SU-DHL-6 (cell line): ENCODE measurements around the gene NKX6-2.

Experiments
- H2AFZ ChIP-seq: fragments of 200-600 bp; sonication (generic); 2 replicates; pipeline ENCODE4 v1.6.1; 2014; ENCODE audit warnings: low read depth, mild to moderate bottlenecking, moderate library complexity, mixed read lengths, antibody characterized with exemption, low read length; ENCODE audit not compliant: severe bottlenecking
- H3F3A ChIP-seq: fragments of 200-600 bp; shearing (Covaris generic); 2 replicates; pipeline ENCODE4 v1.6.0; 2016; ENCODE audit warnings: antibody characterized with exemption, mild to moderate bottlenecking; ENCODE audit not compliant: insufficient read depth
- H3K27ac ChIP-seq: fragments of 200-600 bp; sonication (generic); 2 replicates; pipeline ENCODE4 v1.5.1; 2016; ENCODE audit warnings: low read depth, mild to moderate bottlenecking, low read length, moderate library complexity, mixed read lengths
- H3K27me3 ChIP-seq: fragments of 200-600 bp; sonication (generic), shearing (Covaris generic); 2 replicates; pipeline ENCODE4 v1.6.0; 2014; ENCODE audit warnings: mild to moderate bottlenecking, low read length
- H3K36me3 ChIP-seq: fragments of 200-600 bp; sonication (generic); 2 replicates; pipeline ENCODE4 v1.6.1; 2014; ENCODE audit warnings: mild to moderate bottlenecking, low read length, mixed read lengths
- H3K4me2 ChIP-seq: fragments of 300-600, 200-600 bp; shearing (Covaris generic), sonication (generic); 2 replicates; pipeline ENCODE4 v1.6.0; 2014; ENCODE audit warnings: low read length, low read depth, mild to moderate bottlenecking; ENCODE audit not compliant: poor library complexity, severe bottlenecking
- H3K4me3 ChIP-seq: fragments of 200-600 bp; sonication (generic); 2 replicates; pipeline ENCODE4 v1.5.1; 2014; ENCODE audit warnings: antibody characterized with exemption, low read length, mild to moderate bottlenecking, mixed read lengths; ENCODE audit not compliant: insufficient read depth, poor library complexity, severe bottlenecking
- H3K79me2 ChIP-seq: fragments of 200-600 bp; sonication (generic); 2 replicates; pipeline ENCODE4 v1.6.1; 2014; ENCODE audit warnings: mild to moderate bottlenecking, low read length, moderate library complexity; ENCODE audit not compliant: insufficient read depth
- H3K9ac ChIP-seq: fragments of 200-600 bp; sonication (generic); 2 replicates; pipeline ENCODE4 v1.7.0; 2014; ENCODE audit warnings: mild to moderate bottlenecking, low read length
- H3K9me2 ChIP-seq: fragments of 200-600 bp; sonication (generic); replicated peaks from 2 replicates; pipeline ENCODE4 v1.6.1; 2014; ENCODE audit warnings: low read length; ENCODE audit not compliant: insufficient read depth
- H3K9me3 ChIP-seq: fragments of 200-600 bp; sonication (generic); 2 replicates; pipeline ENCODE4 v1.6.1; 2014; ENCODE audit warnings: low read length, mixed read lengths; ENCODE audit not compliant: insufficient read depth
- H4K20me1 ChIP-seq: fragments of 200-600 bp; sonication (generic); 2 replicates; pipeline ENCODE4 v1.6.1; 2014; ENCODE audit warnings: low read depth, mild to moderate bottlenecking, antibody characterized with exemption, low read length, moderate library complexity, mixed read lengths
- CTCF ChIP-seq: fragments of 200-600 bp; sonication (generic); IDR thresholded peaks from one replicate; pipeline ENCODE4 v1.5.1; 2017; ENCODE audit warnings: antibody characterized with exemption, mild to moderate bottlenecking, low read length, moderate library complexity; ENCODE audit not compliant: insufficient read depth, poor library complexity, severe bottlenecking
- EZH2phosphoT487 ChIP-seq: fragments of 200-600 bp; sonication (generic), shearing (Covaris generic); conservative IDR thresholded peaks from 2 replicates; pipeline ENCODE4 v1.6.1; 2018; ENCODE audit warnings: mild to moderate bottlenecking, antibody characterized with exemption, low read length, moderate library complexity, mixed read lengths

NKX6-2 gene

GRCh38 chr10:132788831-132789219 is 2.9 kb upstream of the NKX6-2 start:
- TF ChIP-seq EZH2phosphoT487 (no peak), CTCF (no peak)
- no peaks in the 10 kb centered on the region for H3F3A ChIP-seq
- no peak overlapping the region for H3K27ac ChIP-seq
- no peaks in the 10 kb centered on the region for H3K79me2 ChIP-seq
- no peaks in the 10 kb centered on the region for H3K36me3 ChIP-seq
- H2AFZ ChIP-seq, result no peak overlapping the region
- H3K9ac ChIP-seq, result no peak overlapping the region
- H3K4me3 ChIP-seq, result no peak overlapping the region
- H3K4me2 ChIP-seq, result no peak overlapping the region
- H4K20me1 ChIP-seq, result no peaks in the 10 kb centered on the region
- H3K9me3 ChIP-seq, result no peaks in the 10 kb centered on the region
- H3K9me2 ChIP-seq, result no peaks in the 10 kb centered on the region
- H3K27me3 ChIP-seq, result no peaks in the 10 kb centered on the region

GRCh38 chr10:132788180-132788830 is 2.4 kb upstream of the NKX6-2 start:
- H3K9ac ChIP-seq, result no peak overlapping the region
- no peak overlapping the region for H3K4me2 ChIP-seq
- H3F3A ChIP-seq, result no peaks in the 10 kb centered on the region
- H3K4me3 ChIP-seq, result no peak overlapping the region
- H3K27me3 ChIP-seq, result no peaks in the 10 kb centered on the region
- H3K79me2 ChIP-seq, result no peaks in the 10 kb centered on the region
- H3K9me3 ChIP-seq, result no peaks in the 10 kb centered on the region
- no peaks in the 10 kb centered on the region for H3K36me3 ChIP-seq
- H3K27ac ChIP-seq, result no peak overlapping the region
- TF ChIP-seq EZH2phosphoT487, result no peak
- no peak for TF ChIP-seq CTCF
- no peaks in the 10 kb centered on the region for H4K20me1 ChIP-seq
- H3K9me2 ChIP-seq, result no peaks in the 10 kb centered on the region
- H2AFZ ChIP-seq, result no peak overlapping the region

- Histone ChIP-seq H3K9ac (no peak overlapping the region), H3K79me2 (no peaks in the 10 kb centered on the region), H3K9me3 (no peaks in the 10 kb centered on the region), H3K4me2 (no peak overlapping the region), H4K20me1 (no peaks in the 10 kb centered on the region), H3K27ac (no peak overlapping the region), H2AFZ (no peak overlapping the region), H3K4me3 (no peak overlapping the region), H3F3A (no peaks in the 10 kb centered on the region), H3K9me2 (no peaks in the 10 kb centered on the region), H3K36me3 (no peaks in the 10 kb centered on the region), H3K27me3 (no peaks in the 10 kb centered on the region)
- TF ChIP-seq EZH2phosphoT487, result no peak
- TF ChIP-seq CTCF, result no peak
Measured at GRCh38 chr10:132787495-132788179, 1.7 kb upstream of the NKX6-2 start.
